Loucy (cell line): ENCODE data around the gene CUL5.

Source experiments
- H2AFZ ChIP-seq: fragments of 200-600 bp; sonication (generic); 2 replicates; pipeline ENCODE4 v1.6.0; 2016; ENCODE audit warnings: antibody characterized with exemption, mild to moderate bottlenecking, low read length, moderate library complexity
- H3F3A ChIP-seq: fragments of 200-600 bp; 2 replicates; pipeline ENCODE4 v1.6.0; 2016; ENCODE audit warnings: antibody characterized with exemption, low read depth, mild to moderate bottlenecking
- H3K27me3 ChIP-seq: fragments of 200-600 bp; sonication (generic); 2 replicates; pipeline ENCODE4 v1.6.1; 2014; ENCODE audit warnings: low read length, mild to moderate bottlenecking; ENCODE audit not compliant: insufficient read depth, poor library complexity, severe bottlenecking
- H3K36me3 ChIP-seq: fragments of 200-600 bp; sonication (generic); 2 replicates; pipeline ENCODE4 v1.6.1; 2016; ENCODE audit warnings: low read length; ENCODE audit not compliant: insufficient read depth
- H3K4me1 ChIP-seq: fragments of 200-600 bp; sonication (generic); 2 replicates; pipeline ENCODE4 v1.5.1; 2014; ENCODE audit warnings: low read length, mild to moderate bottlenecking; ENCODE audit not compliant: insufficient read depth, poor library complexity, severe bottlenecking
- H3K4me2 ChIP-seq: fragments of 200-600 bp; sonication (generic); 2 replicates; pipeline ENCODE4 v1.6.0; 2014; ENCODE audit warnings: antibody characterized with exemption, low read length, low read depth, mild to moderate bottlenecking; ENCODE audit not compliant: poor library complexity, severe bottlenecking
- H3K4me3 ChIP-seq: fragments of 200-600 bp; sonication (generic); 2 replicates; pipeline ENCODE4 v1.5.1; 2014; ENCODE audit warnings: low read length, mild to moderate bottlenecking, mixed read lengths; ENCODE audit not compliant: poor library complexity, severe bottlenecking
- H3K79me2 ChIP-seq: fragments of 200-600 bp; sonication (generic); 2 replicates; pipeline ENCODE4 v1.6.1; 2014; ENCODE audit warnings: low read length; ENCODE audit not compliant: insufficient read depth
- H3K9ac ChIP-seq: fragments of 200-600 bp; sonication (generic); 2 replicates; pipeline ENCODE4 v1.6.0; 2014; ENCODE audit warnings: mild to moderate bottlenecking, low read depth, low read length, moderate library complexity; ENCODE audit not compliant: poor library complexity, severe bottlenecking
- H3K9me2 ChIP-seq: fragments of 200-600 bp; sonication (generic); replicated peaks from 2 replicates; pipeline ENCODE4 v1.6.1; 2016; ENCODE audit warnings: low read depth, low read length, mixed read lengths
- H3K9me3 ChIP-seq: fragments of 200-600 bp; sonication (generic); 2 replicates; pipeline ENCODE4 v1.6.1; 2014; ENCODE audit warnings: mild to moderate bottlenecking, antibody characterized with exemption, low read length, low read depth; ENCODE audit not compliant: insufficient read depth
- H4K20me1 ChIP-seq: fragments of 200-600 bp; sonication (generic); 2 replicates; pipeline ENCODE4 v1.6.0; 2014; ENCODE audit warnings: antibody characterized with exemption, low read length, mild to moderate bottlenecking; ENCODE audit not compliant: insufficient read depth, poor library complexity, severe bottlenecking
- CTCF ChIP-seq: fragments of 200-600 bp; sonication (generic); conservative IDR thresholded peaks from 2 replicates; pipeline ENCODE4 v1.5.1; 2014; ENCODE audit warnings: mild to moderate bottlenecking, antibody characterized with exemption, low read length
- EZH2phosphoT487 ChIP-seq: fragments of 200-600 bp; IDR thresholded peaks from 2 replicates; pipeline ENCODE4 v1.6.1; 2018; ENCODE audit warnings: antibody characterized with exemption, mild to moderate bottlenecking, moderate library complexity, borderline replicate concordance

The CUL5 gene

GRCh38 chr11:108085672-108086071, 77.0 kb downstream of the CUL5 start:
- H3K36me3 ChIP-seq, result peaks cover 47% of the 10 kb centered on the region; the same call in 1 of the 2 replicates

GRCh38 chr11:108092134-108092533, 83.4 kb downstream of the CUL5 start:
- Histone ChIP-seq H3K4me3 (no peak overlapping the region), H3K27me3 (no peaks in the 10 kb centered on the region), H3K9me3 (no peaks in the 10 kb centered on the region), H3K9me2 (no peaks in the 10 kb centered on the region), H3K4me1 (no peaks in the 10 kb centered on the region), H3K36me3 (peaks cover 55% of the 10 kb centered on the region; the same call in 1 of the 2 replicates), H3K4me2 (no peak overlapping the region), H3K79me2 (no peaks in the 10 kb centered on the region), H4K20me1 (no peaks in the 10 kb centered on the region), H3F3A (no peaks in the 10 kb centered on the region), H2AFZ (no peak overlapping the region), H3K9ac (no peak overlapping the region)
- TF ChIP-seq CTCF (no peak), EZH2phosphoT487 (no peak)

More at GRCh38 chr11:108085672-108086071, 77.0 kb downstream of the CUL5 start:
- H3K27me3 ChIP-seq, result no peaks in the 10 kb centered on the region
- no peak overlapping the region for H3K4me2 ChIP-seq
- H2AFZ ChIP-seq, result no peak overlapping the region
- no peaks in the 10 kb centered on the region for H4K20me1 ChIP-seq
- H3K9ac ChIP-seq, result no peak overlapping the region
- TF ChIP-seq CTCF, result no peak
- H3K4me3 ChIP-seq, result no peak overlapping the region
- H3K9me3 ChIP-seq, result no peaks in the 10 kb centered on the region
- no peaks in the 10 kb centered on the region for H3K4me1 ChIP-seq
- H3K9me2 ChIP-seq, result no peaks in the 10 kb centered on the region
- no peaks in the 10 kb centered on the region for H3K79me2 ChIP-seq
- no peaks in the 10 kb centered on the region for H3F3A ChIP-seq

GRCh38 chr11:108093128-108093904, 84.6 kb downstream of the CUL5 start:
- Histone ChIP-seq H3K4me2 (no peak overlapping the region), H3K9me2 (no peaks in the 10 kb centered on the region), H2AFZ (no peak overlapping the region), H3K9me3 (no peaks in the 10 kb centered on the region), H3K36me3 (peaks cover 63% of the 10 kb centered on the region), H4K20me1 (no peaks in the 10 kb centered on the region), H3K79me2 (no peaks in the 10 kb centered on the region), H3K9ac (no peak overlapping the region), H3F3A (no peaks in the 10 kb centered on the region), H3K4me1 (no peaks in the 10 kb centered on the region), H3K27me3 (no peaks in the 10 kb centered on the region), H3K4me3 (no peak overlapping the region)
- TF ChIP-seq CTCF, result no peak
- no peak for TF ChIP-seq EZH2phosphoT487
